AG09319 (cell line): ENCODE results near the gene MYZAP.

Experiments
- DNase-seq: peaks from one replicate; pipeline ENCODE4 v3.0.0-alpha.2; 2010; ENCODE audit warnings: low read depth; ENCODE audit errors: extremely low read depth
- TF ChIP-seq, protein P1 (sequence below): IDR thresholded peaks from 2 replicates; pipeline ENCODE4 v1.5.1; 2011; ENCODE audit warnings: low read depth, mild to moderate bottlenecking, inconsistent platforms, low read length, moderate library complexity

MYZAP gene

DNA sequence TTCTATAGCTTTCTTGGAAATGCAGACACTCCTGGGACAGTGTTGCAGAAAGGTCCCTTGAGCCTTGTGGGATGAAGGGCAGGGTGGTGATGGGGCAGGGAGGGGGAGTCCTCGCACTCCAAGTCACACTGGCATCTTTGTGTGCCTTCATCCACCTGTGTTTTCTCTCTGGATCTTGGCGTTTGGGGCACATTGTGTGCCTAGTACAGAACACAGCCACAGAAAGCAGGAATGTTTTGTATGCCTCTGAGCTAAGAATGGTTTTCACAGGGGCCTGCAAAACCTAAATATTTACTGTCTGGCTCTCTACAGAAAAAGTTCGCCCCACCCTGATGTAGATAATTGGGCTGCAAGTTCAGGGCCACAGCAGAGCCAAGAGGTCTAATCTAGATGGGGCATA is 5.7 kb downstream of the MYZAP start:
- DNase-seq, result no peak
- TF ChIP-seq, protein P1, sequence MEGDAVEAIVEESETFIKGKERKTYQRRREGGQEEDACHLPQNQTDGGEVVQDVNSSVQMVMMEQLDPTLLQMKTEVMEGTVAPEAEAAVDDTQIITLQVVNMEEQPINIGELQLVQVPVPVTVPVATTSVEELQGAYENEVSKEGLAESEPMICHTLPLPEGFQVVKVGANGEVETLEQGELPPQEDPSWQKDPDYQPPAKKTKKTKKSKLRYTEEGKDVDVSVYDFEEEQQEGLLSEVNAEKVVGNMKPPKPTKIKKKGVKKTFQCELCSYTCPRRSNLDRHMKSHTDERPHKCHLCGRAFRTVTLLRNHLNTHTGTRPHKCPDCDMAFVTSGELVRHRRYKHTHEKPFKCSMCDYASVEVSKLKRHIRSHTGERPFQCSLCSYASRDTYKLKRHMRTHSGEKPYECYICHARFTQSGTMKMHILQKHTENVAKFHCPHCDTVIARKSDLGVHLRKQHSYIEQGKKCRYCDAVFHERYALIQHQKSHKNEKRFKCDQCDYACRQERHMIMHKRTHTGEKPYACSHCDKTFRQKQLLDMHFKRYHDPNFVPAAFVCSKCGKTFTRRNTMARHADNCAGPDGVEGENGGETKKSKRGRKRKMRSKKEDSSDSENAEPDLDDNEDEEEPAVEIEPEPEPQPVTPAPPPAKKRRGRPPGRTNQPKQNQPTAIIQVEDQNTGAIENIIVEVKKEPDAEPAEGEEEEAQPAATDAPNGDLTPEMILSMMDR, result no peak

DNA sequence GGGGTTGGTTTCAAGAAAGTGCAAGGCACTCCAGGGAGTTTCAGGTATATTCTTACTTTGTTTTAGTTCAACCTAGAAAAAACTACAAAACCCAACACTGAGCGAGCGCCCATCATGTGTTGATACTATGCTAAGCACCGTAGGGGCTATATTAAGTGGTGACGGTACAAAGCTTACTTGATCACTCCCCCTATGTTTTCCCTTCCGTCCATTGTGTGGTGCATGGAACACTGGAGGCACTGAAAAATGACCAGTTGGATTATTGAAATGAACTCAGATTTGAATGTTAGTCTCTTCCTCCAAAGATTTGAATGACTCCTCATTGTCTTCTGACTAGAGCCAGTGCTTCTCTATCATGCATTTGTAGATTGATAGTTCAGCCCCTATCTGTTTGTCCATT is 6.6 kb downstream of the MYZAP start:
- TF ChIP-seq, protein P1, result no peak
- DNase-seq, result no peak

DNA sequence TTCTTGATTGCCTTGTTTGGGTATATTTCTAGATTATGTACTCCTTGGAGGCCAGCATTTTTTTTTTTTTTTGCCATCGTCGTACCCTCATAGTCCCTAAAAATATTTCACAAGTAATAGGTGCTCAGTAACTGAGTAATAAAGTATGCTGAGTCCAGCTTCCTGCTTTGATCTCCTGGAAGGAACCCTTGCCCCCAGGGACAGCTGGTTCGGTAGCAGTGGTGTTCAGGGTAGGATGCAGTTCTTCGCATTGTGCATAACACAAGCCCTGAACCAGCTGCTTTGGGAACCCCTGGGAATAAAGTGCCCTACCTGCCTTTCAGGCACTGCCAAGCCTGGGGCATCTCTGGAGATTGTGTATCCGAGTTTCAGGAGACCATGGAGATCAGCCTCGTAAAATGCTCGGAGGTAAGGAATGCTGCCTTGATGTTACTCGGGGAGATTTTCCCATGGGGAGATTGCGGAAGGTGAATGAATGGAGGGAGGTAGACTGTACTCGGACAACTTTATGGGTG is 7.6 kb downstream of the MYZAP start:
- DNase-seq, result no peak
- TF ChIP-seq, protein P1, result no peak

DNA sequence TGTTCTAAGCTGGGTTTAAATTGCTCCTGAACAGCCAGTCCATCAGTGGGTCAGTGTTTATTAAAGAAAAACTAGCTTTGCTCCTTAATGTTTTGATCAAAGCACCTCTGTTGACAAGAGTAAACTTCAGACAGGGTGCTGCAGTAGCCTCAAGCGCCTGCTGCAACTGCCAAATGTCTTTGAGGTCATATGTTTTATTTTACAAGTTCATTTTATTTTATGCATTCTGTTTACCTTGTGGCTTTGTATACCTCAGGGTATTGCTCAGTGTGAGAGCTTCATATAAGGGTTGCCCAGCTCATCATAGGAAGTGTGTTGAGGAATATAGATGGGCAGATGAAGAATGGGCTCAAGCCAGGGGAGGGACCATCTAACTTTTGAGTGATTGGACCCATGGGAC is 8.5 kb downstream of the MYZAP start:
- DNase-seq, result no peak
- TF ChIP-seq, protein P1, result no peak

DNA sequence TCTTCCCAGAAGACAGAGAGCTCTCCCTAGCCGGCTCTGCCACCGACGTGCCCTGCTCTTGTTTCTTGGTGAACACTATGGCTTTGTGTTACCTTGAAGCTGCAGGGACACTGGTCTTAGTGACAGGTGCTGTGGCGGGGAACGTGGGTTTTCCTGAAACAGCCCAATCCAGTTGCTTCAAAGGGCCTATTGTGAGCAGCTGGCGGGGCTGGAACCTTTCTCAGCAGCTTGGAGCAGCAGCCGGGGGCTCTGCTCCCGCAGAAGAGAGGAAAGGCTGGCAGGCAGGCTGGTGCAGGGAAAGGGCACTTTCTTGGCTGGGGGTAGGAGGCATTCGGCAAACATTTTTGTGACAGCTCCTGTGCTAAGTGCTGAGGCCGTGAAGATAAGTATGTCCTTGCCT is 12.8 kb downstream of the MYZAP start:
- TF ChIP-seq, protein P1, result no peak

DNA sequence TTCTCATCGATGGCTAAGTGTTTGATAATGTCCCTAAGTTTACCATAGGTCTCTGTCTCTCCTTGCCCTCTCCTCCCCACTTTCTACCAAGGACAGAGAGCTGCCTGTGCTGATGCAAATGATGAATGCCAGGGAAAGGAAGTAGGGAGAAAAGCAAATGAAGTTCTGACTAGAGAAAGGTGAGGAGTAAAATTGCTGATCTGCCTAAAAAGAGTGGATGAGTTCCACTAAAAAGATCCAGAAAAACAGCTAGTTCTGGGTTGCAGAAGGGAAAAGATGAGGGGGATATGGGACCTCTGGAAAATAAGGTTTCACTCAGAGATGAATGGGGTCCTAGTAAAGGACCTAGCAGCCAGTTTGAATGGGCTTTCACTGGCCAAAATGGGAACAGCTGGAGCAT is 13.8 kb downstream of the MYZAP start:
- TF ChIP-seq, protein P1, result no peak
- no peak for DNase-seq

More for the DNA sequence above, 12.8 kb downstream of the MYZAP start:
- no peak for DNase-seq

DNA sequence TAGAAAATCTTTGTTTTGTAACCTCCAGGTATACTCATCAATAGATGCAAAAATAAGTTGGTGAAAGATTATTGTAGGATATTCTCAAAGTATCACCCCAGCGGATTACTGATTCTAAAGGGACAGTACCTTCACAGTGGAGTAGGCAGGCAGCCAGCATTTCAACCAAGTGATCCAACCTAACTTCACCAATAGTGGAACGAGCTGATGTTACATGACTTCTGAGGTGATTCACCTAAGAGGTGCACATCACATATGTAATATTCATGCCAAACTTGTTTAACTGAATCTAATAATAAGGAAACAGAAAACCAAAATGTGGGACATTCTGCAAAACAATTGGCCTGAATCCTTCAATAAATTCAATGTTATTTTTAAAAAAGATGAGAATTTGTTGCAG is 14.3 kb downstream of the MYZAP start:
- DNase-seq, result no peak
- TF ChIP-seq, protein P1, result no peak
